ENCODE measurements around the gene TTC28.

The TTC28 gene

DNA sequence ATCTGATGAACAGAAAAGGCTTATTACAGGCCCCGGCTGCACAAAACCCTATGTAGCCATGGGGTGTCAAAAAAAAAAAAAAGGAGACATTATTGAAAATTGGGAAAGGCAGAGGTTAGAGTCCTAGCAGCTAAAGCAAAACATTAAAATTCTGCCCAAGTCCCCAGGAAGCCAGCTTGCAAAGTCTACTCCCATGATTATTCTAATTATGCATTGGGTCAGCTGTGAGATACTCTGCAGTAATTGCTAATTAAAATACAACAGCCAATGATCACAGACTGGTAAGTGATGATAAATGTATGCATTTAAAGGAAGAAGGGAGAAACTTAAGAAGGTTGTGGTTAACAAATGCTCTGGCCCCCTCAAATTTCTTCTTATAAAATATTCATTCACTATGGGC, 473.7 kb downstream of the TTC28 start:
- H3K4me2 ChIP-seq (ENCODE audit: low read depth, low read length, poor library complexity, severe bottlenecking): no peak overlapping the region
- peaks cover 45% of the 10 kb centered on the region for H4K20me1 ChIP-seq (ENCODE audit: insufficient read depth, low read length, poor library complexity, severe bottlenecking)
- H3K27me3 ChIP-seq (ENCODE audit: insufficient read depth, low read length, poor library complexity, severe bottlenecking): no peaks in the 10 kb centered on the region
- H3K79me2 ChIP-seq (ENCODE audit: insufficient read depth, low read length): peaks cover 90% of the 10 kb centered on the region
- no peaks in the 10 kb centered on the region; the same call in 1 of the 2 replicates for H3K36me3 ChIP-seq (ENCODE audit: insufficient read depth, low read length)
- TF ChIP-seq, protein P1, sequence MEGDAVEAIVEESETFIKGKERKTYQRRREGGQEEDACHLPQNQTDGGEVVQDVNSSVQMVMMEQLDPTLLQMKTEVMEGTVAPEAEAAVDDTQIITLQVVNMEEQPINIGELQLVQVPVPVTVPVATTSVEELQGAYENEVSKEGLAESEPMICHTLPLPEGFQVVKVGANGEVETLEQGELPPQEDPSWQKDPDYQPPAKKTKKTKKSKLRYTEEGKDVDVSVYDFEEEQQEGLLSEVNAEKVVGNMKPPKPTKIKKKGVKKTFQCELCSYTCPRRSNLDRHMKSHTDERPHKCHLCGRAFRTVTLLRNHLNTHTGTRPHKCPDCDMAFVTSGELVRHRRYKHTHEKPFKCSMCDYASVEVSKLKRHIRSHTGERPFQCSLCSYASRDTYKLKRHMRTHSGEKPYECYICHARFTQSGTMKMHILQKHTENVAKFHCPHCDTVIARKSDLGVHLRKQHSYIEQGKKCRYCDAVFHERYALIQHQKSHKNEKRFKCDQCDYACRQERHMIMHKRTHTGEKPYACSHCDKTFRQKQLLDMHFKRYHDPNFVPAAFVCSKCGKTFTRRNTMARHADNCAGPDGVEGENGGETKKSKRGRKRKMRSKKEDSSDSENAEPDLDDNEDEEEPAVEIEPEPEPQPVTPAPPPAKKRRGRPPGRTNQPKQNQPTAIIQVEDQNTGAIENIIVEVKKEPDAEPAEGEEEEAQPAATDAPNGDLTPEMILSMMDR (conservative IDR thresholded peaks at IDR 0.05; ENCODE audit: low read length): no peak
- TF ChIP-seq EZH2phosphoT487 (IDR thresholded peaks at IDR 0.05; ENCODE audit: borderline replicate concordance): no peak
- H3K9me2 ChIP-seq (replicated peaks; ENCODE audit: low read depth, low read length): no peaks in the 10 kb centered on the region
- no peaks in the 10 kb centered on the region for H3K9me3 ChIP-seq (ENCODE audit: insufficient read depth, low read depth, low read length)
- no peak overlapping the region for H2AFZ ChIP-seq (ENCODE audit: low read length)
- no peak overlapping the region for H3K9ac ChIP-seq (ENCODE audit: low read depth, low read length, poor library complexity, severe bottlenecking)
- H3F3A ChIP-seq (ENCODE audit: low read depth): peaks cover 12% of the 10 kb centered on the region; the same call in 1 of the 2 replicates
- peaks cover 51% of the 10 kb centered on the region for H3K4me1 ChIP-seq (ENCODE audit: insufficient read depth, low read length, poor library complexity, severe bottlenecking)
- no peak overlapping the region for H3K4me3 ChIP-seq (ENCODE audit: low read length, poor library complexity, severe bottlenecking)

DNA sequence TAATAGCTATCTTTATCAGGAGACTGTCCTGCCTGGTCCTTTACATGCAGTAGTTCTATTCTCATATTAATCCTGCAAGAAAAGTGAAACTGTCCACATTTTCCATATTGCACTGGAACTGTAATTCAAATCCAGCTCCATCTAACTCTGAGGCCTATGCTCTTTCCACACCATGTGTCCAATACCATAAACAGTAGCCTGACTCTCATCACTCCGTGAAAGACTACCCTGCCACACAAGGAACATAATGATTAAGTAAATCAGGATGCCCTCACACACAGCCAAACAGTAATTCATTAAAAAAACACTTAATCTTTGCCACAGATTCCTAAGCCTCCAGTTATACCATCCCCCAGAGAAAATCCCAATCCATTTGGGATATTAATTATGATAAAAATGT, 475.3 kb downstream of the TTC28 start:
- H3K4me2 ChIP-seq (ENCODE audit: low read depth, low read length, poor library complexity, severe bottlenecking): no peak overlapping the region
- peaks cover 12% of the 10 kb centered on the region; the same call in 1 of the 2 replicates for H3F3A ChIP-seq (ENCODE audit: low read depth)
- H3K4me1 ChIP-seq (ENCODE audit: insufficient read depth, low read length, poor library complexity, severe bottlenecking): peaks cover 49% of the 10 kb centered on the region
- H3K36me3 ChIP-seq (ENCODE audit: insufficient read depth, low read length): no peaks in the 10 kb centered on the region; the same call in 1 of the 2 replicates
- H3K27me3 ChIP-seq (ENCODE audit: insufficient read depth, low read length, poor library complexity, severe bottlenecking): no peaks in the 10 kb centered on the region
- H3K79me2 ChIP-seq (ENCODE audit: insufficient read depth, low read length): peaks cover 90% of the 10 kb centered on the region
- no peak overlapping the region for H2AFZ ChIP-seq (ENCODE audit: low read length)
- H4K20me1 ChIP-seq (ENCODE audit: insufficient read depth, low read length, poor library complexity, severe bottlenecking): peaks cover 54% of the 10 kb centered on the region
- H3K9me2 ChIP-seq (replicated peaks; ENCODE audit: low read depth, low read length): no peaks in the 10 kb centered on the region
- TF ChIP-seq, protein P1 (conservative IDR thresholded peaks at IDR 0.05; ENCODE audit: low read length): no peak
- TF ChIP-seq EZH2phosphoT487 (IDR thresholded peaks at IDR 0.05; ENCODE audit: borderline replicate concordance): no peak
- no peaks in the 10 kb centered on the region for H3K9me3 ChIP-seq (ENCODE audit: insufficient read depth, low read depth, low read length)
- no peak overlapping the region for H3K4me3 ChIP-seq (ENCODE audit: low read length, poor library complexity, severe bottlenecking)
- H3K9ac ChIP-seq (ENCODE audit: low read depth, low read length, poor library complexity, severe bottlenecking): no peak overlapping the region

DNA sequence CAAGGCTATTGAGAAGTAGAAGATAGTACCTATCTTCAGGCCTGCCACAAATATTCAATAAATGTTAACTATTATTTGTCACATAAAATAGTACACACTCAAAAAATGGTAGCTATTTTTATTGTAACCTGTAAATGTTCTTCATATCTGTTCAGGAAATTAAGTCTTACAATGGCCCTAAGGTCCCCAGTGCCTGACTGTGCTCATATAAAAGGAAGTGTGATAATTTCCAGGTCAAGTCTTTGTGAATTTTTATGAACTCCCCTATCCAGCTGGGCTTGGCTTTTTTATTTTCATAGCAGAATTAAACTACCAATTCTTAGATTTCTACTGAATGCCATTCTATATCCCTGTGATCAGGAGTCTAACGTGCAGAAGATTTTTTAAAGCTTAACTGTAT, 476.4 kb downstream of the TTC28 start:
- H3K79me2 ChIP-seq (ENCODE audit: insufficient read depth, low read length): peaks cover 88% of the 10 kb centered on the region
- H3K9me3 ChIP-seq (ENCODE audit: insufficient read depth, low read depth, low read length): no peaks in the 10 kb centered on the region
- peaks cover 58% of the 10 kb centered on the region for H4K20me1 ChIP-seq (ENCODE audit: insufficient read depth, low read length, poor library complexity, severe bottlenecking)
- no peak overlapping the region for H2AFZ ChIP-seq (ENCODE audit: low read length)
- no peak overlapping the region for H3K9ac ChIP-seq (ENCODE audit: low read depth, low read length, poor library complexity, severe bottlenecking)
- H3K4me2 ChIP-seq (ENCODE audit: low read depth, low read length, poor library complexity, severe bottlenecking): peak overlapping the region; percentile 55
- H3K9me2 ChIP-seq (replicated peaks; ENCODE audit: low read depth, low read length): no peaks in the 10 kb centered on the region
- peaks cover 12% of the 10 kb centered on the region; the same call in 1 of the 2 replicates for H3F3A ChIP-seq (ENCODE audit: low read depth)
- 0 out of 2 replicates have a peak, but pooled peaks cover 3% of the 10 kb centered on the region for H3K36me3 ChIP-seq (ENCODE audit: insufficient read depth, low read length)
- H3K4me3 ChIP-seq (ENCODE audit: low read length, poor library complexity, severe bottlenecking): peak overlapping the region; percentile 5
- H3K27me3 ChIP-seq (ENCODE audit: insufficient read depth, low read length, poor library complexity, severe bottlenecking): no peaks in the 10 kb centered on the region
- H3K4me1 ChIP-seq (ENCODE audit: insufficient read depth, low read length, poor library complexity, severe bottlenecking): peaks cover 49% of the 10 kb centered on the region
- no peak for TF ChIP-seq EZH2phosphoT487 (IDR thresholded peaks at IDR 0.05; ENCODE audit: borderline replicate concordance)
- TF ChIP-seq, protein P1 (conservative IDR thresholded peaks at IDR 0.05; ENCODE audit: low read length): no peak

Measured in Loucy (cell line).